ENCODE data around the gene MIPEP.
"Not testable (repeated sequence)": the region's sequence is repeated elsewhere in the genome, so short reads cannot be mapped to it uniquely, and the experiment has no call there.

DNA sequence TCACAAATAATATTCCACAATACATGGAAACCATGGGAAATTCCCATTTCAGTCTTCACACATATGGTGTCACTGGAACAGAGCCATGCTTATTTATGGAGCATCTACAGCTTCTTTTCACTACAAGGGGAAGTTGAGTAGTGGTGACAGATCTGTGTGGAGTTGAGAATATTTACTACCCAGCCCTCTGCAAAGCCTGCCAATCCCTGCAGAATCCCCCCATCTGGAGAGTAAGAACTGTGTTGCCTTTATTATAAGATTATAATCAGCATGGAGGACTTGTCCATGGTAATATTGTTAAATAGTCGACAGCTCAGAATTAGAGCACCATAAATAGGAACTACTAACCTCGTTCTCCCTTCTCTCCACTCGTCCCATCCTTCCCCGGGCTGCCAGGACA, 4.6 kb upstream of the MIPEP start:
- TF ChIP-seq, protein P1, sequence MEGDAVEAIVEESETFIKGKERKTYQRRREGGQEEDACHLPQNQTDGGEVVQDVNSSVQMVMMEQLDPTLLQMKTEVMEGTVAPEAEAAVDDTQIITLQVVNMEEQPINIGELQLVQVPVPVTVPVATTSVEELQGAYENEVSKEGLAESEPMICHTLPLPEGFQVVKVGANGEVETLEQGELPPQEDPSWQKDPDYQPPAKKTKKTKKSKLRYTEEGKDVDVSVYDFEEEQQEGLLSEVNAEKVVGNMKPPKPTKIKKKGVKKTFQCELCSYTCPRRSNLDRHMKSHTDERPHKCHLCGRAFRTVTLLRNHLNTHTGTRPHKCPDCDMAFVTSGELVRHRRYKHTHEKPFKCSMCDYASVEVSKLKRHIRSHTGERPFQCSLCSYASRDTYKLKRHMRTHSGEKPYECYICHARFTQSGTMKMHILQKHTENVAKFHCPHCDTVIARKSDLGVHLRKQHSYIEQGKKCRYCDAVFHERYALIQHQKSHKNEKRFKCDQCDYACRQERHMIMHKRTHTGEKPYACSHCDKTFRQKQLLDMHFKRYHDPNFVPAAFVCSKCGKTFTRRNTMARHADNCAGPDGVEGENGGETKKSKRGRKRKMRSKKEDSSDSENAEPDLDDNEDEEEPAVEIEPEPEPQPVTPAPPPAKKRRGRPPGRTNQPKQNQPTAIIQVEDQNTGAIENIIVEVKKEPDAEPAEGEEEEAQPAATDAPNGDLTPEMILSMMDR (optimal IDR thresholded peaks at IDR 0.05 in 1 of 3, IDR thresholded peaks at IDR 0.05 in 1 of 3, conservative IDR thresholded peaks at IDR 0.05 in 1 of 3; ENCODE audit: extremely low read depth in 1 of 3, insufficient read depth in 2 of 3, low read length in 3 of 3): not testable (repeated sequence)
- not testable (repeated sequence) for TF ChIP-seq EZH2 (IDR thresholded peaks at IDR 0.05; ENCODE audit: low read length)
